Activated T-cell treated with anti-CD3 and anti-CD28 coated beads for 4 hours (primary cell): ENCODE data around the gene RGS11.

Source experiments
- DNase-seq: peaks from one replicate; pipeline ENCODE4 v3.0.0-alpha.2; 2020

RGS11 gene

DNA sequence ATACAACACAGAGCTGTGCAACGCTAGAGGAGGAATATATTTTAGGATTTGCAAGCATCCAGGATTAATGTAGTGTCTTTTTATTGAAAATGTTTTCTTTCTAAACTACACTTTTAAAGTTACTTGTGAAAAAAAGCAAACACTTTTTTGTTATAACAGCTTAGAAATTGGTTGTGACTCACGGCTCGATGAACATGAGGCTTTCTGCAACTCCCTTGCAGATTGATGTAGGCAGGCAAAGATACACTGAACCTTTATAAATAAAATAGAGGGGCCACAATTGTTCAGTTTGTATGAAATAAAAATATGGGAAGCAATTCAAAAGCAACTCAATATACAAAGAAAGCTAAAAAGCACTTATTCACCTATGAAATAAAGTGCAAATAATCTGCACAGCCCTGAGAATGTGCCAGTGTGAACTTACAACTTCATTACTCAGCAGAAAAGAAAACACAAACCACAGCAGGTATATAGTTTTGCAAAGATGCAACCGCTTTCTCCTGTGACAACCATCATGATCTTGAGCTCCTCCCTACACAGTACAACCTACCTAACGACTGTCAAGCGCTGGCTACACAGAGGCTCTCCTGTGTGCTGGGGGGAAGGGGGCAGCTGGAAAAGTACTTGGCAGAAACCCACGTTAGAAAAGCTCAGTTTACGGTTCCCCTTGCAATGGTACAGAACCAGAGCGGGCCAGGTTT is 47.4 kb downstream of the RGS11 start:
- no peak for DNase-seq

DNA sequence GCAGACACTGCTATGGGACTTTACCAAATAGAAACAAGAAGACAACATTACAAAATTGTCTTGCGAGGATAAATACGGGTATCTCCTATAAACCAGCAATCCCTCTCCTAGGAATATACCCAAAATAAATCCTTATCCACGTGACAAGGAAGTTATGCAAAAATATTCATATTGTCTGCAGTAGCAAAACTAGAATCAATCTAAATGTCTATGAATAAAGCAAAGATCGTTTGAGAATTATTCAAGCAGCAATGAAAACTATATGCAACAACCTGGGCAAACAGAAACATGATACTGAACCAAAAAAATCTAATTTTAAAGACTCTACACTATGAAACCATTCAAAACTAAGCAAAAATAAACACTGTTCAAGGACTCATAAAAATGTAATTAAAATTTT is 55.7 kb downstream of the RGS11 start:
- DNase-seq = no peak
